Stimulated activated CD4-positive, alpha-beta T cell treated with anti-CD3 and anti-CD28 coated beads, Interleukin-4, amount 100 ng/mL, for 24 hours (primary cell): ENCODE data around the gene WDR82.
"Not testable (repeated sequence)": the region's sequence is repeated elsewhere in the genome, so short reads cannot be mapped to it uniquely, and the experiment has no call there.

ENCODE experiments used
- DNase-seq: peaks from one replicate; pipeline ENCODE4 v3.0.0-alpha.2; 2020

Gene WDR82

DNA sequence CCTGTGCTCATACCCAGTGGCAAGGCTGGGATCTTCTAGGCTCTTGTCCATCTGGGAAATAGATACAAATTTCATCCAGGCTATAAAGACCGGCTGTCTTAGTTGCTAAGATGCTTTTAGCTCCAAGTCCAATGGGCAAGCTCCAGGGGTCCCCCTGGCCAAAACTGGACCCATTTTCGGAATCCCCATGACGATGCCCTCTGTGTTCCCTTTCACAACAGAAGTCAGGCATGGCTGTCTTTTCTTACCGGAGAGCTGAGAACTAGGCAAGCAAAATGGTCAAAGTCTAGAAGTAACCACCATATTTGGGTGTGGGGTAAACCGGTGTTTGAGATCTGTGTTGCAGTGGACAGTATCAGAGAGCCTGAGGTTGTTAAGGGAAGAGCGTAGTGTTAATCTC is 10.2 kb upstream of the WDR82 start:
- no peak for DNase-seq

DNA sequence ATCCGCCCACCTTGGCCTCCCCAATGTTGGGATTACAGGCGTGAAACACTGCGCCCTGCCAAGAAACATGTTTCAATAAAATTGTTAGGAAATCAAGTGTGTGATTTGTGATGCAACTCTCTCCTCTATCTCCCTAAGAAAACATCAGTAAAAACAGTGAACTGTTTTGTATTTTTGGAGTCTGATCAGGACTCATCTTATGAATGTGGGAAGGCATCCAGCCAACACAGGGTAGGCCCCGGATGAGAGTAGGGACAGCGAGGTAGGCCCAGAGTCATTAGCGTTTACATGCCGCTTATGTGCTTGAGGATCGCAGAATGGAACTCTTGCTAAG is 8.3 kb upstream of the WDR82 start:
- DNase-seq: no peak

DNA sequence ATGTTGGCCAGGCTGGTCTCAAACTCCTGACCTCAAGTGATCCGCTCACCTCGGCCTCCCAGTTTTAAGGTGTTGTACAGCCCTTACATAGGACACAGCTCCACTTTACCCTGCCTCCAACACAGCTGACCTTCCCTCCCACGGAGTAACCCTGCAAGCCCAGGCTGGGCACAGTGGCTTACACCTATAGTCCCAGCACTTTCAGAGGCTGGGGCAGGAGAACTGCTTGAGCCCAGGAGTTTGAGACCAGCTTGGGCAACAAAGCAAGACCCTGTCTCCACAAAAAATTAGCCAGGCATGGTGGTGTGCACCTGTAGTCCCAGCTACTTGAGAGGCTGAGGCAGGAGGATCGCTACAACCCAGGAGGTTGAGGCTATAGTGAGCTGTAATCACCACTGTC is 5.6 kb upstream of the WDR82 start:
- not testable (repeated sequence) for DNase-seq

DNA sequence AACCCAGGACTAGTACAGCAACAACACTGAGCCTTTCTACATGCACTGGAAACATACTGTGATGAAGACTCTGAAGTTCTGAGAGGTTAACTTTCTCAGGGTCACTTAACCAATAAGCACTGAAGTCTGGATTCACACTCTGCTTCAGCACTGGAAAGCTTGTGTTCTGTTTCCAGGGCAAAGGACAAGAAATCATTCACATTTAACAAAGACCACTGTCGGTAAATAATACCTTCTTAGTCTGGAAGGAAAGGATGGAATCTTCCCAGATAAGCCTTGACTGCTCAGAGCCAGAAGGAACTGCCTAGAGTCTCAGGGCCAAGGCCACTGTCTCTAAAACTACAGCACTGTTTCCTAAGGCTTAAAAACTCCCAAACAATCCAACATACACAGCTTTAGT is 4.9 kb upstream of the WDR82 start:
- DNase-seq: no peak

DNA sequence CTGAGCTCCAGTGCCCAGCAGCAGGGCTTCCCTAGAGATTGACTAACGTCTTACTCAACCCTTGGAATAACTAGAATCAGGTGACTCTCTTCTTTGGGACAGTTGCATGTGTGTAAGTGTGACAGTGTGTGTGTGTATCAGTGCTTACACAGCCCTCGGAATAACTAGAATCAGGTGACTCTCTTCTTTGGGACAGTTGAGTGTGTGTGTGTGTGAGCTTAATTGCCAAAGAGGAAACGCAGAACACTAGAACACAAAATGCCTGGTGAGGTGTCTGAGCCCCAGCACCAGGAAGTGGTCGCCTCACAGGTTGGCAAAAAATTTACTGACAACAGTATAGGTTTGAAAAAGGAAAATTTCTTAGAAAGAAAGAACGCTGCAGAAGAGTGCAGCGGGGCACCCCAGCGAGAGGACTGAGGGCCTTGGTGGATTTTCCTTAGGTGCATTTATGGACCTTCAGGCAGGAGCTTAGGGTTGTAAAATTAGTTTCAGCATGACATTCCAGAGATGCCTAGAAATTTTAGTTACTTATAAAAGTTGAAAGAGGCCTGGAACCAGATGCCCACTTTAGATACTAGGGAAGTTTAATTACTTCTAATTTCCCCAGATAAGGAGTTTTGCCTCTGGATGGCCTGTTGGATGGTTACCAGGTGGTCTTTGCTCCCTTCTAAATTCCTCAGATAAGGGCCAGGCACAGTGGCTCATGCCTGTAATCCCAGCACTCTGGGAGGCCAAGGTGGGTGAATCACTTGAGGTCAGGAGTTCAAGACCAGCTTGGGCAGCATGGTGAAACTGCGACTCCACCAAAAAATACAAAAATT is 3.7 kb upstream of the WDR82 start:
- DNase-seq: peak; percentile 26

DNA sequence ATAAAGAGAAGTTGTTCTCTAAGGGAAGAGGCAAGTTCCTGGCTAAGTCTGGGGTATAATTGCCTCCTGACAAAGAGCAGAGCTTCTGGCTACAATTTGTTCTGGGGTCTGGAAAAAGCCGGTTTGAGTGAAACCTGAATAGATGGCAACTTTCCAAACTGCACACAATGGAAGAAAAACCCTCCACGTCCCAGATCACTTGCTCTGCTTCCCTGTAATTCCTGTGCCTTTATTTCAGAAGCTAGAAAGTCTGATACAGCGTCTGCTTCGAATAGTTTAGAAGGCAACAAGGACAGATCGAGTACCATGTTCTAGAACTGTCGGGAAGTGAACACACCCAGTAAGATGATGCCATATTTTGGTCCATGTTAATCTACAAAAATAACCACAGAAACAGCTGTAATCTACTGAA is 1.6 kb upstream of the WDR82 start:
- no peak for DNase-seq

DNA sequence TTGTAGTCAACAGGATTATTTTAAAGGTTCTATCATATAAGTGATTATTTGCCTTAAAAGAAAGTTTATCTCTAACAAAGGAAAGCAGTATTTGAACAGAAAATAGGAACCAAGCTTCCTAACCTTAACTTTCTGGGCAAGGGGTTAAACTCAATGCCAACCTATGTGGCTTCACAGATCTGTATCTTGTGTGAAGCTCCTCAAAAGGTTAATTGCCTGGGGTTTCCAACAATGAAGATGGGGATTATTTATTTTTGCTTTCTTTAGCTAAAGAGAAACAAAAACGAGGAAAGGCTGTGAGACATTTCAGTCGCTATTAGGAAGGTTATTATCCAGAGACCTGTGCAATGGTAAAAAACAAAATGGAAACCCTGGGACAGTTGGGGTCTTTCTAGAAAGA is 1.1 kb upstream of the WDR82 start:
- no peak for DNase-seq

DNA sequence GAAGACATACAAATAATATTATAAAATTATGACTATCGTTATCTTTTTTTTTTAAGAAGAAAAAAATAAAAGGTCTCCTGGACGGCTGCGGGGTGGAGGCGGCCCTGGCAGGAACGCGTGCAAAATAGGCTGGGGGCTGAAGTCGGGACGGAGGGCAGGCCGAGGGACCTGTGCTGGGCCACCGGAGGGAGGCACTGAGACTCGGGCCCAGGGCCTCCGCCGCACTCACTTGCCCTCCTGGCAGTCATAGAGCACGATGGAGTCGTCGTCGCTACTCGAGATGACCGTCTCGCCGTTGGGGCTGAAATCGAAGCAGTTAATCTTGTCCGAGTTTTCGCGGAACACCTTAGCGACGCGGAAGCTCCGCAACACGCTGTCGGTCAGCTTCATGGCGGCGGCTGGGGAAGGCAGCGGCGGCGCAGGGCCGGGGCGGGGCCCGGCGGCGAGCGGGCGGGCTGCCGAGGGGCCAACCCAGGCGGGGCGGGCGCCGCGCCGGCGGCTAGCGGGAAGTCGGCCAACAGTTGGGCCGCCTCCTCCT is 408 bp downstream of the WDR82 start:
- DNase-seq: peak; percentile 67

DNA sequence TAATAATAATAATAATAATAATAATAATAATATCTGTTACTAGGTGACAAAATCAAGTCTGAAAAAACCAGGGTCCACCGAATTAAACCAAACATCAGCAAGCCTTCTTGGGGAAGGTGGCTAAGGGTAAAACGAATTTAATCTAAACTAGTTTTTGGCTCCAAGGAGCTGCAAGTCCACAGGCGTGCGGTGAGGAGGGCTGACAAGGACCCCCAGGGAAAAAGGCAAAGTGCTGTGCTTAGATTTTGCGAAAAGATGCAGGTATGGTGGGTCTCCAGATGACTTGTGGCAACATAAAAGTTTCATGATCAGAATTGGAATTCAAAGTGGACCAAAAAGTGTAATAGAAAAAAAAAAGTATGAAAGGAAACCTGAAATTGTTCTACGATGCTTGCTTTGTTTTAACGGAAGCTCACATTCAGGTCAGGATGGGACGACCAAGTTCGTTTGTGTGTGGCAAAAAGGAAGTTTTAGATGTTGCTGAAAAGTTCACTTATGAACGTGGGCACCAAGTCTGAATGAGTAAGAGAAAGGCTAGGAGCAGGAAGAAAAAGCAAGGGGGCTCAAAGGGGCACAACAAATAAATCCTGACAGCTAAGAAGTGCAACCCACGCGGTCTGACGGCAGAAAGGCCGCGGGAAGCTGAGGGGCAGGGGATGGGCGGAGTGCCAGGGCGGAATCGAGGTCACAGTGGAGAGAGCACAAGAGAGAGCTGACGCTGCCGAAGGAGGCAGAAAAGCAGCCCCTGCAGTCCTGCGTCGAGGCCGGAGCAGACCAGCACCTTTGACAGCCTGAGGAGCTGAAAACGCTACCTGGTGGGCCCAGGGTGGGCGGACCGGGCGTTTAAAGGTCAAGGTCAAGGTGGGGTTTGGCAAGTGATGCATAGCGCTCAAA is 1.1 kb downstream of the WDR82 start:
- peak; percentile 79 for DNase-seq

DNA sequence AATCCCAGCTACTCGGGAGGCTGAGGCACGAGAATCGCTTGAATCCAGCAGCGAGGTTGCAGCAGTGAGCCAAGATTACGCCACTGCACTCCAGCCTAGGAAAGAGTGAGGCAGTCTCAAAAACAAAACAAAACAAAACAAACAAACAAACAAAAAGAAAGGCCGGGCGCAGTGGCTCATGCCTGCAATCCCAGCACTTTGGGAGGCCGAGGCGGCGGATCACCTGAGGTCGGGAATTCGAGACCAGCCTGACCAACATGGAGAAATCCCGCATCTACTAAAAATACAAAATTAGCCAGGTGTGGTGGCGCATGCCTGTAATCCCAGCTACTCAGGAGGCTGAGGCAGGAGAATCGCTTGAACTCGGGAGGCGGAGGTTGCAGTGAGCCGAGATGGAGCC is 3.7 kb downstream of the WDR82 start:
- DNase-seq: not testable (repeated sequence)

DNA sequence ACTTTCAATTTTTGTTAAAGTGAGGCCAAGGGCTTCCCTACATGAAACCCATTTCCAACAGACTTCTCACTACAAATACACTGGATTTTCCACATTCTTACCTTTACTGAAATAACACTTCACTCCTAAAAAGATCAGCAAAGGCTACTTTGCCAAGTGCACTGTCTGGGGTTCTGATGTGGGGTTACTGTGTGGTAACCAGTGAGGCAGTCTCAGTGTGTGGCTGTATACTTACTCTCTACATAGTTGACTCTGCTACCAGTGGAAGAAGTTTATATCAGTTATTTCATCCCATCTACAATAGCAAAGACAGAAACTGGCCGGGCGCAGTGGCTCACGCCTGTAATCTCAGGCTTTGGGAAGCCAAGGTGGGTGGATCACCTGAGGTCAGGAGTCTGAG is 5.6 kb downstream of the WDR82 start:
- no peak for DNase-seq

DNA sequence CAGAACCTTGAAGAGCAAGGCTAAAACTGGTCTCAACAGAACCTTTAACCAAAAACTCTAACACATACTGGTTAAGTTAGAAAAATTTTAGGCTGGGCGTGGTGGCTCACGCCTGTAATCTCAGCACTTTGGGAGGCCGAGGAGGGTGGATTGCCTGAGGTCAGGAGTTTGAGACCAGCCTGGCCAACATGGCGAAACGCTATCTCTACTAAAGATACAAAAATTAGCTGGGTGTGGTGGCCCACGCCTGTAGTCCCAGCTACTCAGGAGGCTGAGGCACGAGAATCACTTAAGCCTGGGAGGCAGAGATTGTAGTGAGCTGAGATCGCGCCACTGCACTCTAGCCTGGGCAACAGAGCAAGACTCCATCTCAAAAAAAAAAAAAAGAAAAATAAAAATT is 6.3 kb downstream of the WDR82 start:
- DNase-seq: not testable (repeated sequence)

DNA sequence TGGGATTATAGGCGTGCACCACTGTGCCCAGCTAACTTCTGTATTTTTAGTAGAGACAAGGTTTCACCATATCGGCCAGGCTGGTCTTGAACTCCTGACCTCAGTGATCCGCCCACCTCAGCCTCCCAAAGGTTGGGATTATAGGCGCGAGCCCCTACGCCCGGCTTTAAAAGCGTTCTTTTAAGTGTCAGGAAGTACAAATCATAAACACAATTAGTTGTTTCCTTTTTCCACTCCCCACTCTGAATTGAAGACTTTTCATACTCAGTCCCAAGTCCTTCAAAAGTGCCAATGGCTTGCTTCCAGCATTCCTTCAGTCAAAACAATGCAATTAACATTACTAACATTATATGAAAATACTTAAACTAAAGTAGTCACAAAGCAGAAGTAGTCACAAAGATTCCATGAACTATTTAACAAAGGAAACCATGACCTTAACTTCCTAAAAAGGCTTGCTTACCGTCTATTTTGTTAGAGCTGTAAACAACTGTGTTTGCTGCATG is 8.1 kb downstream of the WDR82 start:
- DNase-seq: no peak

DNA sequence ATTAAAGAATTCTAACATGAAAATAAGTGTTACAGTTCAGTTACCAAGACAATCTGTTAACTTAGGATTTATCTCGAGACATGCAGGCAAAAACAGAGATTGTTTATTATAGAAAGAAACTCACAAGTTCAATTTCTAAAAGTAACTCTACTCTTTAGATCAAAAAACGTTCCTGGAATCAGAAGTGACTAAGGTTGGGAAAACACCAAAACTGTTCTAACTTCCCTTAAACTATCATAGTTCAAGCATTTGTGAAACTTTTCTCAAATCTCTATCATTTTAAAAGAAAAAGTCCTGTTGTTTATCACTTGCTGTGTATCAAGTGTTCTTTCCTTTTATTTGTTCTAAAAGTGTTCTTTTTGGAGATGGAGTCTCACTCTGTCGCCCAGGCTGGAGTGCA is 8.7 kb downstream of the WDR82 start:
- DNase-seq: no peak

DNA sequence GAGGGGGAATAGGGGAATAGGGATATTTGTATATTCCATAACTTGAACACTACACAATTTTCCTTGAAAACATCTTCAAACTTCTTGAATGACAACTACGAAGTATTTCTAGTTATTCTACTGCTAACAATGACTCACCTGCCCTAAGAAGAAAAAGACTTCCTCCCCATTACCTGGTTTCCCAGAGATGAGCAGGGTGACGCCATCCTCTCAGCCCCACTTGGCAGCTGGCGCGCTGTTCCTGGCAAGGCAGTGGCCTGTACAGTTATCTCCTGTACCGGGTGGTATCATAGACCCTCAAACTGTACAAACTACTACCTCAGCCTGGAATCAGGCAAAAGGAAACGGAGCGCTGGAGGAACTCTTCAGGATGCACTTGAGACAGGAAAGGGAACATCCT is 10.4 kb downstream of the WDR82 start:
- DNase-seq: peak; percentile 54

DNA sequence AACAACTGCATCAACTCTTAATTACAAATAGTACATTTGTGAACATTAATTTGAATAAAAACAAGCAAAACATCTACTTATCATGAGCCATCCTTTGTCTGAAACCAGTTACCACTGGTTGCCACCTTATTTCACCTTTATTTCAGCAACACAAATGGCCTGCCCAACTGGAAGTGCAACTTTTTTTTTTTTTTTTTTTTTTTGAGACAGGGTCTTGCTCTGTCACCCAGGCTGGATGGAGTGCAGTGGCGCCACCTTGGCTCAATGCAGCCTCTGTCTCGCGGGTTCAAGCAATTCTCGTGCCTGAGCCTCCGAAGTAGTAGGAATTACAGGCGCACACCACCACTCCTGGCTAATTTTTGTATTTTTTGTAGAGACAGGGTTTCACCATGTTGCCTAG is 13.1 kb downstream of the WDR82 start:
- no peak for DNase-seq

DNA sequence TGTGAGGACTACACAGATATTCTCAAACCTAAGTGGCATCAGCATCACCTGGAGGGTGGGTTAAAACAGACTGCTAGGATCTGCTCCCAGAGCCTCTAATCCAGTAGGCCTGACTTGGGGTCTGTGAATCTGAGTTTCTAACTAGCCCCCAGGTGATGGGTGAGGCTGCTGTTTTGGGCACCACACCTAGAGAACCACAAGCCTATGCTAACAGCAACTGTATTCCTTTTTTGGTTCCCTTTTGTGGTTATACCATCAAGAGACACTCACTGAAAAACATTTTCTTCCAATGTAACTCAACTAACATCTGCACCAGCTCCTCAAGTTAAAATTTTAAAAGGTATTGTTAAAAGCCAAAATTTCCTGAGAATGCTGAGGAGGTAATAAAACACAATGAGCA is 16.0 kb downstream of the WDR82 start:
- no peak for DNase-seq

DNA sequence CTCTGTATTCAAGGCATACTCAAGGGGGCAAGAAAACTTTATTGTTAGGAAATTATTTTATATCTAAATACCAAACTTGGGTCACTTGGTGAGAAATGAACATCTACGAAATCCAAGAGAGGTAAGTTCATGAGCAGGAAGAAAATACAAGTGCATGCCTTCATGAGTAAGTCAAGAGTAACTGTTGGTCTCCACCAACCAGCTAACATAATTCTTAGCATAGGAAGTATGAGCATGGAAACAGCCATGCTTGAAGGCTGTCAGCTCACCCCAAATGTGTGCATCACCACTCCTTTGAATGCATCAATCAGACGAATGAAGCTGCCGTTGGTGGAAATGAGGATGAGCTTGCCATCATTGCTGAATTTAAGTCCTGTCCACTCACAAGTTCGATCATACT is 19.0 kb downstream of the WDR82 start:
- no peak for DNase-seq

DNA sequence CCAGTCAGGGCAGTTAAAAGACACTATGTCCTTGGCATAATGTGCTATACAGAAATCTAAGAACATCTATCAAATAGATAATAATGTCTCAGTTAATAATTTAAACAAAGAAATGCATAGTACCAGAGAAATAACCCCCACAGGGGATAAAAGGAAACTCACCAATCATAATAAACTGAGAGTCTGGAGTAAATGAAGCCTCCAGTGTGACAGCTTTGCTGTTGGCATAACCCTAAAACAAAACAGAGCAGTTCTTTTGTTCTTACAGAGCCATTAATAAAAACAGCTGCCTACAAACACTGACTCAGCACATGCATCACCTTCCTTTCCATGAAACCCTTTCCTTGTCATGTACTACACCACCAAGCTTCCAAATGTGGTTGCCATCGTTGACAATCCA is 19.4 kb downstream of the WDR82 start:
- DNase-seq: no peak

DNA sequence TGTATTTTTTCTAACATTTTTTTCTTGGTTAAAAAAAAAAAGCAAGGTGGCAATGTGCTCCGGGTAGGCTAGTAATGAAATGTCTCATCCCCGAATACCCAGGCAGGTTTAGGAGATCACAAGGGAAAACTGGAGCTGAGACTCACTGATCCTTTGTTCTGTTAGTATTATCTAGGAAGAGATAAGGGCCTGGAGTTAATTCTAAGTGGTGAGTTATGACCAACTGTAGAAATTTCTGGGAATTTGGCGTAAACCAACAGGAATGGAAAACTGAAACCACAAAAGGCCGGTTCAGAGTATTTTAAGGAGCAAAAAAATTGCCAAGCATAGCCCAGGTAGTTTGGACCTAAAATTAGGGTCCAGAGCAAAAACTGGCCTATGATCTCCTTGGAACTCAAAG is 20.5 kb downstream of the WDR82 start:
- no peak for DNase-seq

DNA sequence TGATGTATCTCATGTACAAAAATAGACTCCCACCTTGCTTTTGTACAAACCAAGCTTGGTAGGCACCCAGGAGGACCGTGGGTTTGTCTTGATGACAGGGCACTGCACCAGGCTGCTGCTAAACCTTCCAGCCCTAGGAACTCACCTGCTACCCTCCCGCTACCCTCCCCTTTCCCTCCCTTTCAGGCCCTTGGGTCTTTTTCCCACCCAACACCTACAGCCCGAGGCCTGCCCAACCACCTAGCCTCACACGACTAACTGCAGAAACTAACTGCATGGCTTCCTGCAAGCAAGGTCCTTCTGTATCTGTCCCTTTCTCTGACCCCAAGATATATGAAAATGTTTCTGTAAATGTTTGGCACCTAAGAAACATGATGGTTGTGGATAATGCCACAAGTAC is 21.8 kb downstream of the WDR82 start:
- no peak for DNase-seq

DNA sequence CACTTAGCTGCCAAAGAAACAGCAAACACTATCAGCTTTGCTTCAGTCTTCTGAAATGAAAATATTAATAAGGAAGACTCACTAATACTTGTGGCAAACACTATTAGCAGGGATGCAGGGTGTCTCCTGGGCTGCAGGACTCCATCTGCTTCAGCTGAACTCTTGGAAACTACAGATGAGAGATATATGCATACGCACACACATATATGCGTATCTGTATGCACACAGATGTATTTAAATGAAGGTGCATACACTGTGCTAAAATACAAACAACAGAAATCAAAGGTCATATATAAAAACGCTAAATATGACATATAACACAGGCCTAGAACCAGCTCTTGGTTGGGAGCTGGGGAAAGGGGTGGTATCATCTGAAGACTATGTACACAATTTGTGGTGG is 22.3 kb downstream of the WDR82 start:
- DNase-seq: no peak

DNA sequence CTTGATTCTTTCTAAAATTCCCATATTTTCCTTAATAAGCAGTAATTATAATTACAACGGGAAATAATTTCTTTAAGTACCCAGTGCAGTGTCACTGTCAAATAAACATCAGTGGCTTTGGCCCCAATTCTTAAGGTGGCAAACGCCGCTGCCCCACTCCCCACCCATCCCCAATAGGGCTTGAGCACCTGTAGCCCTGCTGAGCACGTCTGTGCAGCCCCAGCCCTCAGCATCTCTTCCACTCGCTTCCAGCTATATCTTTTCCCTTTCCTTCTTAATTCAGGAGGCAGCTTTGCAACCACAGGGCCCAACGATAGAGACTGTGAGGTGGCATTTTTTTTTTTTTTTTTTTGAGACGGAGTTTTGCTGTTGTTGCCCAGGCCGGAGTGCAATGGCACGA is 23.8 kb downstream of the WDR82 start:
- DNase-seq: no peak
